ENCODE measurements around the gene CASD1.

CASD1 gene

GRCh38 chr7:94513565-94513860, 3.9 kb downstream of the CASD1 start:
- DNase-seq: no peak

- DNase-seq: no peak
Observed at GRCh38 chr7:94514140-94514889, 4.7 kb downstream of the CASD1 start.

GRCh38 chr7:94514917-94515316, 5.3 kb downstream of the CASD1 start:
- DNase-seq: no peak

GRCh38 chr7:94525923-94526322, 16.3 kb downstream of the CASD1 start:
- DNase-seq: no peak

GRCh38 chr7:94529516-94529915, 19.9 kb downstream of the CASD1 start:
- no peak for DNase-seq

GRCh38 chr7:94530109-94530508, 20.5 kb downstream of the CASD1 start:
- DNase-seq: no peak

- no peak for DNase-seq
Observed at GRCh38 chr7:94532676-94533075, 23.1 kb downstream of the CASD1 start.

- no peak for DNase-seq
Observed at GRCh38 chr7:94540428-94540827, 30.8 kb downstream of the CASD1 start.

GRCh38 chr7:94547126-94547525, 37.5 kb downstream of the CASD1 start:
- no peak for DNase-seq

- DNase-seq: no peak
Observed at GRCh38 chr7:94556028-94556427, 46.4 kb downstream of the CASD1 start.

- no peak for DNase-seq
Observed at GRCh38 chr7:94557215-94557614, 47.6 kb downstream of the CASD1 start.

- no peak for DNase-seq
Observed at GRCh38 chr7:94559972-94560371, 50.4 kb downstream of the CASD1 start.

GRCh38 chr7:94561841-94562514, 52.4 kb downstream of the CASD1 start:
- DNase-seq: no peak

- DNase-seq: no peak
Observed at GRCh38 chr7:94562525-94562924, 52.9 kb downstream of the CASD1 start.

- DNase-seq: no peak
Observed at GRCh38 chr7:94565247-94565894, 55.8 kb downstream of the CASD1 start.

- DNase-seq: no peak
Observed at GRCh38 chr7:94567396-94567795, 57.8 kb downstream of the CASD1 start.

- DNase-seq: no peak
Observed at GRCh38 chr7:94571816-94572215, 62.2 kb downstream of the CASD1 start.

GRCh38 chr7:94575646-94576045, 66.0 kb downstream of the CASD1 start:
- no peak for DNase-seq

GRCh38 chr7:94576316-94576715, 66.7 kb downstream of the CASD1 start:
- no peak for DNase-seq

- DNase-seq: no peak
Observed at GRCh38 chr7:94577357-94577756, 67.7 kb downstream of the CASD1 start.

- DNase-seq: no peak
Observed at GRCh38 chr7:94578614-94579013, 69.0 kb downstream of the CASD1 start.

- no peak for DNase-seq
Observed at GRCh38 chr7:94579470-94579869, 69.9 kb downstream of the CASD1 start.

GRCh38 chr7:94580601-94581000, 71.0 kb downstream of the CASD1 start:
- no peak for DNase-seq

- DNase-seq: no peak
Observed at GRCh38 chr7:94584113-94584512, 74.5 kb downstream of the CASD1 start.
